HEK293T (cell line): ENCODE results near the gene HADHB.

Experiments
- CTCF ChIA-PET: fragments of 350-600 bp; formaldehyde crosslinking; extraction: SDS; loops from one replicate; lab custom pipeline; 2021; ENCODE audit warnings: antibody characterized with exemption, inconsistent platforms; lab: Yijun Ruan, JAX
- POLR2A ChIA-PET: fragments of 350-600 bp; formaldehyde crosslinking; extraction: SDS; loops from one replicate; lab custom pipeline; 2020; ENCODE audit warnings: antibody characterized with exemption, inconsistent platforms; lab: Yijun Ruan, JAX
- DNase-seq: peaks from one replicate; pipeline ENCODE4 v3.0.0; 2012; ENCODE audit warnings: mixed read lengths; ENCODE audit errors: extremely low spot score
- ARNT ChIP-seq: fragments of 450-650 bp; IDR thresholded peaks from 2 replicates; pipeline ENCODE4 v1.6.1; 2017; ENCODE audit warnings: mild to moderate bottlenecking
- BHLHE40 ChIP-seq: fragments of 450-650 bp; IDR thresholded peaks from 2 replicates; pipeline ENCODE4 v1.6.1; 2016; ENCODE audit warnings: mild to moderate bottlenecking, moderate library complexity, borderline replicate concordance
- CTBP1 ChIP-seq: fragments of 450-650 bp; IDR thresholded peaks from 2 replicates; pipeline ENCODE4 v1.6.1; 2016; ENCODE audit warnings: borderline replicate concordance
- ELF4 ChIP-seq: fragments of 450-650 bp; IDR thresholded peaks from 2 replicates; pipeline ENCODE4 v1.6.1; 2017; ENCODE audit warnings: antibody characterized with exemption
- FOXA1 ChIP-seq: fragments of 450-650 bp; IDR thresholded peaks from 2 replicates; pipeline ENCODE4 v1.6.1; 2016; ENCODE audit warnings: mild to moderate bottlenecking
- FOXK2 ChIP-seq: fragments of 450-650 bp; IDR thresholded peaks from 2 replicates; pipeline ENCODE4 v1.6.1; 2016; ENCODE audit warnings: mild to moderate bottlenecking
- FOXM1 ChIP-seq: fragments of 450-650 bp; IDR thresholded peaks from 2 replicates; pipeline ENCODE4 v1.6.1; 2017; ENCODE audit warnings: mild to moderate bottlenecking, borderline replicate concordance
- HDGF ChIP-seq: fragments of 450-650 bp; IDR thresholded peaks from 2 replicates; pipeline ENCODE4 v1.6.1; 2017; ENCODE audit warnings: antibody characterized with exemption, borderline replicate concordance
- L3MBTL2 ChIP-seq: fragments of 450-650 bp; conservative IDR thresholded peaks from 2 replicates; pipeline ENCODE4 v1.6.1; 2016; ENCODE audit warnings: mild to moderate bottlenecking
- LEF1 ChIP-seq: fragments of 450-650 bp; IDR thresholded peaks from 2 replicates; pipeline ENCODE4 v1.6.1; 2017; ENCODE audit warnings: mild to moderate bottlenecking, borderline replicate concordance
- NFRKB ChIP-seq: fragments of 450-650 bp; IDR thresholded peaks from 2 replicates; pipeline ENCODE4 v1.6.1; 2016; ENCODE audit warnings: mild to moderate bottlenecking, moderate library complexity
- SP1 ChIP-seq: fragments of 450-650 bp; IDR thresholded peaks from 2 replicates; pipeline ENCODE4 v1.6.1; 2017
- SUZ12 ChIP-seq: fragments of 450-650 bp; IDR thresholded peaks from 2 replicates; pipeline ENCODE4 v1.6.1; 2016; ENCODE audit warnings: mild to moderate bottlenecking
- TARDBP ChIP-seq: fragments of 450-650 bp; IDR thresholded peaks from 2 replicates; pipeline ENCODE4 v1.6.1; 2016
- ZNF384 ChIP-seq: fragments of 450-650 bp; IDR thresholded peaks from 2 replicates; pipeline ENCODE4 v1.6.1; 2016
- TF ChIP-seq, protein P1 (sequence below): fragments of 450-650 bp; IDR thresholded peaks from 2 replicates; pipeline ENCODE4 v1.6.1; 2016

The HADHB gene

DNA sequence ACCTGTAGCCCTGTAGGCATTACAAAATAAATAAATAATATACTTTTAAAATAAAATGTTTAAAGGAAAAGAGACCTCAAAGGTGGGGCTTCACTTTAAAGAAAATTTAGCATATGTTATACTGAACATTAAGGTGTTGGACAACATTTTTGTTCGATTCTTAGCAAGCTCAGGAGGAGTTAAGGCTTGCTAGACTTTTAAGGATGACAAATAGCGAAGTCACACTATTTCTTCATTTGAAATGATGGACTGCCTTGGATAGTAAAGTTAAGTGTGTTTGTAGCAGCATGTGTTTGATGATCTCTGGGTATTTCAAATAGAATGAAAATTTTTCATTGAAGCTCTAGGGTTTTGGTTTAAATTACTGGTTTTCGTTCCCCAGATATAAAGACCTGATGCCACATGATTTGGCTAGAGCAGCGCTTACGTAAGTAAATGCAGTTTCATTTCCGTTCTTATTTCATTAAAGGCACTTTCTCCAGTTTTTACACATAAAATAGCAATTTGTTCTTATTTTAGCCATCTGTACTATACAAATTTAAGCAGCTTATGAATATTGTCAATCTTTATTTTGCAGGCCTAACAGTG, 24.9 kb downstream of the HADHB start:
- POLR2A ChIA-PET = interaction anchor here (1.2 kb wide), 1 partner anchor 26 kb away, joined by 4 read pairs; no protein-coding TSS in a partner anchor
- CTCF ChIA-PET = no interaction called here
- no peak for DNase-seq
- no peak for TF ChIP-seq SUZ12
- no peak for TF ChIP-seq ARNT
- no peak for TF ChIP-seq FOXA1
- no peak for TF ChIP-seq CTBP1
- TF ChIP-seq LEF1 = no peak
- no peak for TF ChIP-seq NFRKB
- TF ChIP-seq BHLHE40 = no peak
- no peak for TF ChIP-seq SP1
- no peak for TF ChIP-seq ZNF384
- no peak for TF ChIP-seq FOXK2
- no peak for TF ChIP-seq TARDBP
- no peak for TF ChIP-seq HDGF

DNA sequence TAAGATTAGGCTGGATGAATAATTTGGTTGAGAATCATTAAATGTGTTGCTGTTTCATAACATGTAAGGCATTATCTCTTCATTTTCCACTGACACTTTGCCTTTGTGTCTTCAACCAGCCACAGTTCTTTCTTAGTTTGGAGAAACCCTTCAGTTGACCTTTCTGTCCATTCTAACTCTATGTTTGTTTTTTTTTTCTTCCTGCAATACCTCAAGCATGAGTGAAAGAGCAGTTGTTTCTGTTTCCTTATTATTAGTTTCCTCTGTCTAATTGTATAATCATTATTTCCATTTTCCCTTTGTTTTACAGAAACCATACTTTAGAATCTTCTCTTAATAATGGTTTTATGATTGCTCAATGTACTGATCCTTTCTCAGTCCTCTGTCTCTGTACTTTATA, 25.6 kb downstream of the HADHB start:
- ChIA-PET CTCF (no interaction called here), POLR2A (interaction anchor here (1.2 kb wide), 1 partner anchor 27 kb away, joined by 4 read pairs; no protein-coding TSS in a partner anchor)
- TF ChIP-seq TARDBP = no peak
- no peak for TF ChIP-seq NFRKB
- TF ChIP-seq HDGF = no peak
- no peak for TF ChIP-seq FOXM1
- no peak for TF ChIP-seq SUZ12
- no peak for TF ChIP-seq LEF1
- TF ChIP-seq FOXA1 = no peak
- TF ChIP-seq L3MBTL2 = no peak
- TF ChIP-seq SP1 = no peak
- TF ChIP-seq, protein P1, sequence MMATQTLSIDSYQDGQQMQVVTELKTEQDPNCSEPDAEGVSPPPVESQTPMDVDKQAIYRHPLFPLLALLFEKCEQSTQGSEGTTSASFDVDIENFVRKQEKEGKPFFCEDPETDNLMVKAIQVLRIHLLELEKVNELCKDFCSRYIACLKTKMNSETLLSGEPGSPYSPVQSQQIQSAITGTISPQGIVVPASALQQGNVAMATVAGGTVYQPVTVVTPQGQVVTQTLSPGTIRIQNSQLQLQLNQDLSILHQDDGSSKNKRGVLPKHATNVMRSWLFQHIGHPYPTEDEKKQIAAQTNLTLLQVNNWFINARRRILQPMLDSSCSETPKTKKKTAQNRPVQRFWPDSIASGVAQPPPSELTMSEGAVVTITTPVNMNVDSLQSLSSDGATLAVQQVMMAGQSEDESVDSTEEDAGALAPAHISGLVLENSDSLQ = no peak
- no peak for TF ChIP-seq CTBP1
- TF ChIP-seq ELF4 = no peak
- no peak for TF ChIP-seq BHLHE40
- no peak for TF ChIP-seq ARNT
- TF ChIP-seq FOXK2 = no peak
- no peak for TF ChIP-seq ZNF384
- DNase-seq = no peak

DNA sequence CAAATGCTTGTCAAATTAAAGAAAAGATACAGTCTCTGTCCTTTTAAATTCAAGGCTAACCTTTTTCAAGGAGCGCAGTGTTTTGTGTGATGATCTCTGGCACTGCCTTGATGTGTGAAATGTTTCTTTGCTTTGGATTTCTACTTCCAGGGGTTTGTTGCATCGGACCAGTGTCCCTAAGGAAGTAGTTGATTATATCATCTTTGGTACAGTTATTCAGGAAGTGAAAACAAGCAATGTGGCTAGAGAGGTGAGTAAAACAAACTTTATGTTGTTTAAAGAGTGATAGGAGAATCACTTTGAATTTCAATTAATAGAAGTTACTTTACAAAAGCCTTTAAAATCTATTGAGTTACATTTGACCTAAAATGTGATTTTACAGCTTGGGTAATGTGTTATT, 28.8 kb downstream of the HADHB start:
- POLR2A ChIA-PET = no interaction called here
- CTCF ChIA-PET = no interaction called here
- no peak for DNase-seq
- TF ChIP-seq, protein P1 = no peak
- no peak for TF ChIP-seq HDGF
- TF ChIP-seq FOXK2 = no peak
- TF ChIP-seq SUZ12 = no peak
- no peak for TF ChIP-seq ZNF384
- TF ChIP-seq ELF4 = no peak
- no peak for TF ChIP-seq SP1
- TF ChIP-seq NFRKB = no peak

DNA sequence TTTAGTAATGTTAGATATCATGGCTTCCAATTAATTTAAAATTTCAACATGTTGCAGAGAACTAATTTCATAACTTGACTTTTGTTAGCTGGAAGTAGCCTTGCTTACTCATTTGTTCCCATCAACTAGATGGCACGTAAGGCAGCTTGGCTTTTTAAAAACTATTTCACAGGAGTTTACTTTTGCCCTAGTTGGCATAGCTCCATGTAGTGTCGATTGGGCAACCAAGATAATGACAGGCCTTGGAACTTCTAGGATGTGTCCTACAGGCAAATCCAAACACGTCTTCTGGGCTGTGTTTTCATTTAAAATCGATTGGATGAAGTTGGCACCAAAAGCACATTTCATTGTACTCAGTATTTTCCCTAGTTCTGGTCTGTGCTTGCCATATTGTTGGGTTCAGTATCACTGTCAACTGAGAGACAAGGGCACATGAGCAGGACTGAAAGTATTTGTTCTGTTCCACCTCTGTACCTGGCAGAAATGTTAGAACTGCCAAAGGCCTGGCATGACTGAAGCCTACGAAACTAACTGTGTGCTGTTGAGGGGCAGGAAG, 29.4 kb downstream of the HADHB start:
- ChIA-PET CTCF (no interaction called here), POLR2A (no interaction called here)
- no peak for DNase-seq
- TF ChIP-seq ARNT (no peak), L3MBTL2 (no peak), HDGF (no peak), SP1 (no peak), FOXM1 (no peak), FOXK2 (no peak), LEF1 (no peak), FOXA1 (no peak), NFRKB (no peak), CTBP1 (no peak)
- TF ChIP-seq, protein P1 = no peak

DNA sequence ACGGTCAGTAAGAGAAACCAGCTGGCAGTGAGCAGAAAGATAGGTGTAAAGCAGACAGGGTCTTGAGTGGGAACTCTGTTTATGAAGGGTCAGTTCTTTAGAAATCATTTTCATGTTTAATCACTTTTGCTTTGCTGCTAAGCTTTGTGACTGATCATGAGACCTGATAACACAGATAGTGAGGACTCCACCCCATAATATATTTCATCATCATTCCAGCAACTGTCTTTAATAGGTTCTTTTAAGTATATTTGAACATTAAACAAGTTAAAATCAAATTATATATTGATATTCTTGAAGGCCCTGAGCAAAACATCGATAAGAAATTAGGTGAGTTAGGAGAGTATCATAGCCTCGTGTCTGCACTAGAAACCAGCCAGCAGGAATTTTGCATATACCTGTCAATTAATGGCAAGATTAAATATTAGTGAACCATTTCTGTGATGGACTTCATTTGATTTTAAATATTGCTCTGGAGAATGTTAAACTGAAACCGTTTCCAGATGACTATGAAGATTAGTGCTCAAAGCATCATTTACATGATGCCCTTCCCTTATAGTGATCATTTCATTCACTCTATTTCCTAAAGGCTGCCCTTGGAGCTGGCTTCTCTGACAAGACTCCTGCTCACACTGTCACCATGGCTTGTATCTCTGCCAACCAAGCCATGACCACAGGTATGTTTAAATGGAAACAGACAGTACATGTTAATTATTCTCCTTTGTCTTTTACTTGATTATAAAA, 31.9 kb downstream of the HADHB start:
- no peak for DNase-seq
- POLR2A ChIA-PET = no interaction called here

More for the DNA sequence above, 31.9 kb downstream of the HADHB start:
- no peak for TF ChIP-seq SP1
- TF ChIP-seq L3MBTL2 = no peak
- TF ChIP-seq FOXA1 = no peak
- no peak for TF ChIP-seq FOXM1
- no peak for TF ChIP-seq ARNT
- TF ChIP-seq ELF4 = no peak
- no peak for TF ChIP-seq ZNF384
- TF ChIP-seq SUZ12 = no peak
- TF ChIP-seq FOXK2 = no peak
- no peak for TF ChIP-seq TARDBP
- TF ChIP-seq, protein P1 = no peak
- no peak for TF ChIP-seq HDGF
- no peak for TF ChIP-seq CTBP1
- TF ChIP-seq LEF1 = no peak
- TF ChIP-seq NFRKB = no peak
- CTCF ChIA-PET = interaction anchor here (0.7 kb wide), 1 partner anchor 265 kb away, joined by 3 read pairs; no protein-coding TSS in a partner anchor
